ENCODE results near the gene RTP3.
A peak's percentile ranks its signal among the peaks of the same experiment; 100 is the strongest.
"Not testable (repeated sequence)": the region's sequence is repeated elsewhere in the genome, so short reads cannot be mapped to it uniquely, and the experiment has no call there.

Gene RTP3

DNA sequence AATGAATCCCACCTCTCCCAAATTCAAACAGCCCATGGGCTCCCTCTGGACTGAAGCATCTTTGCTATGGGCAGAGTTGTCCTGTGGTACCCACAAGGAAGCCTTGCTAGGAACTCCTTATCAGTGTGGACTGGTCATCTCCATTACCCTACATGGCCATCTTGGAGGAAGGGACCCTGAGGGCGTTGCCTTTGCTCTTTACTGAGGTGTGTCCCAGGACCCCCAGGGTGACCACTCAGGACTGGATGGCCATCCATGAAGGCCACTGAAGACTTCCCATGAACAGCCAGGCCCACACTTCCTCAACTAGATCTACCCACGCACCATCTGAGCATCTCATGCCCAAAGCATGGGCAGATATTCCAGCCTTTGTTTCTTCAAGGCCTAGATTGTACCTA lies 20.0 kb downstream of the RTP3 start:
- no peak for FAIRE-seq

DNA sequence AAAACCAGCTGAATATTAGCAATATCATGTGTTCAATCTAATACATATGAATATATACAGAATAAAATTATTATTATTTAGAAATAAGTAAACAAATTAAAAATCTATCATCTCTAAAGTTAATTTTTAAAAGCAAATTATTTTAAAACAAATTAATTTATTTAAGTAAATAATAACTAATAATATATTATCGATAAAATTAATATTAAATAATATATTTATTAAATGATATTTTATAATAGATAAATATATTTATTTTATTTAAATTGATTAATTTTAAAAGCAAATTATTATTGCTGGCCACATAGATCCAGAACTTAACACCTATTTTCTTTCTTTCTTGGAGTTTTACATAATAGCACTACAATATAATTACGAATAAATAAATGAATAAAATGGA lies 22.2 kb downstream of the RTP3 start:
- DNase-seq (ENCODE audit: low spot score) (no peak), FAIRE-seq (no peak)

More for the DNA sequence above, 20.0 kb downstream of the RTP3 start:
- DNase-seq (ENCODE audit: low spot score) = no peak

- peak; percentile 82 for DNase-seq (ENCODE audit: low spot score)
- FAIRE-seq = peak; percentile 37
Observed at GRCh38 chr3:46520531-46520930, 22.8 kb downstream of the RTP3 start.

DNA sequence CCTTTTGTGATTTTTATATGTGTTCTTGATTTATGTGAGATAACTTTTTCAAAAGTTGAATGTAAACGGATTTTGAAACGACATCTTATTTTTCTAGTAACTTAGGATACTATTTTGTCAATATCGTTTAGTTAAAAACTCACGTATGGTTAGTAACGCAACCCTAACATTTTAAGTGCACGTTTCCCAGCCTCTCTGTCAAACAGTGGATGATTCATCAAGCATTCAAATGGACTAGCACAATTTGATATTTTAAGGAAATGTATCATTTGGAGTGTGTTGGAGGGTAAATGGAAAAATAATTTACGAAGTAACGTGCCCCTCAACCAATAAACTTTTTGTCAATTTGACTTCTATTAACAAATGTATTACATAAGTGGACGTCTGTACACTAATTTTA lies 23.3 kb downstream of the RTP3 start:
- FAIRE-seq (peak; percentile 53), DNase-seq (ENCODE audit: low spot score) (no peak)

DNA sequence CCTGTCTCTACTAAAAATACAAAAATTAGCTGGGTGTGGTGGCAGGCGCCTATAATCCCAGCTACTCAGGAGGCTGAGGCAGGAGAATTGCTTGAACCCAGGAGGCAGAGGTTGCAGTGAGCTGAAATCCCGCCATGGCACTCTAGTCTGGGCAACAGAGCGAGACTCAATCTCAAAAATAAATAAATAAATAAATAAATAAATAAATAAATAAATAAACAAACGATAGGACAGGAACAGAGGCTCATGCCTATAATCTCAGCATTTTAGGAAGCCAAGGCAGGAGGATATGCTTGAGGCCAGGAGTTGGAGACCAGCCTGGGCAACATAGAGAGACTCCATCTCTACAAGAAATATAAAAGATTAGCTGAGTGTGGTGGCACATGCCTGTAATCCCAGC lies 24.4 kb downstream of the RTP3 start:
- not testable (repeated sequence) for DNase-seq (ENCODE audit: low spot score); FAIRE-seq

DNA sequence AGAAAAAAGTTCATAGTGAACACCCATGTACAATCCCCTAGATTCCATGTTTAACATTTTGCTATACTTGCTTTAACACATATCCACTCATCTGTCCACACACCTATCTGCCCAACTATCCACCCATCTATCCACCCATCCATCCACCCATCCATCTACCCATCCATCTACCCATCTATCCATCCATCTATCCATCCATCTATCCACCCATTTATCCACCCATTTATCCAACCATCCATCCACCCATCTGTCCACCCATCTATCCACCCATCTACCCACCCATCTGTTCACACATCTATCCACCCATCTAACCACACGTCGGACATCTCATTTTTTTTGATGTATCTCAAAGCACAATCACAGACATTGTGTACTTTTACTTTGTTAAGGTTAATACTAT lies 25.8 kb downstream of the RTP3 start:
- DNase-seq (ENCODE audit: low spot score) (no peak), FAIRE-seq (peak; percentile 63)

- DNase-seq (ENCODE audit: low spot score) (no peak), FAIRE-seq (no peak)
Observed at GRCh38 chr3:46524008-46524407, 26.2 kb downstream of the RTP3 start.

- FAIRE-seq (no peak), DNase-seq (ENCODE audit: low spot score) (no peak)
Observed at GRCh38 chr3:46524832-46525231, 27.1 kb downstream of the RTP3 start.

- FAIRE-seq (no peak), DNase-seq (ENCODE audit: low spot score) (no peak)
Observed at GRCh38 chr3:46527239-46527638, 29.5 kb downstream of the RTP3 start.

DNA sequence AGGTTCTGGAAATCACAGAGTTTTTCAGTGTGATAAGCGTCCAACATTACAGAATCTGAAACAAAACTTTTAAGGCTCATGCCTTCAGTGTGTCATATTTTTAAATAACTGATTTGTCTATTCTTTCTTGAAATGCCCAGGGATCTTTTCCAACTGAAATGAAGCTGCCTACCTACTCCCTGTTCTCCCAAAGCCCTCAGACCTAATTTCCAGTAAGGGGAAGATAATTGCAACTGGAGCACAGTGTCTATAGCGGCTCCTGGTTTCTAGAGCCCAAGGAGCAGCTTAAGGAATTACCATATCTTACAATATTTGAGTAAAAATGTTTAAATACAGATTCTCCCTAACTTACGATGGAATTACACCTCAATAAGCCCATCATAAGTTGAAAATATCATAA lies 35.3 kb downstream of the RTP3 start:
- FAIRE-seq (no peak), DNase-seq (ENCODE audit: low spot score) (no peak)

DNA sequence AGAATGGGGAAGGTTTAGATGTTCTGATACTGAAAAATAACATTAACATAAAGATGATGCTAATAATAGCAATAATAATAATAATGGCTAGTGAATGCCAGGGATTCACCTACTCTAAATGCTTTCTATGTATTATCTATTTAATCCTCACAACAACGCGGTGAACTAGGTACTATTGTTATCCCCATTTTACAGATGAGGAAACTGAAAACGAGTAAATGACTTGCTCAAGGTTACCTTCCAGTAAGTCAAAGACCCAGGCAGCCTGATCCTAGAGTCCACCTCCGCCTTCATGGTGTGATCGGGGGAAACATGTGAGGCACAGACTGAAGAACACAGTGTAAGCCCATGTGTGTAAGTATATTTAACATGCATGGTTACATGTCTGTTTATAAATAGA lies 38.0 kb downstream of the RTP3 start:
- no peak for DNase-seq (ENCODE audit: low spot score)
- no peak for FAIRE-seq

DNA sequence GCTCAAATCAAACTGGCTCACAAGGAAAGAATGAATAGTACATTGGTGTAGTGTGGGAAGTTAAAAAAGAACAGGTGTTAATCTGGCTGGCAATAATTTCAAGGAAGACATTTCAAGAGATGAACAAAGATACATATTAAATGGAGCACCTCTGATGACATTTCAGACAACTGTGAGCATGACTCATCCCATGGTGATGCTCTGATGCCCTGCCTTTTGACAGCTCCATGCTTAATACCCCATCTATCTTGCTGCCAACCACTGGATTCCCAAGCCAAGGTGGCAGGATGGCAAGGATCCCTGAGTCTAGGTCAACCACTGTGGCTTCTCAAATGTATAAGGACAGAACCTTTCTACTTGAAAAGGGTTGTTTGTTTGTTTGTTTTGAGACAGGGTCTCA lies 39.0 kb downstream of the RTP3 start:
- DNase-seq (ENCODE audit: low spot score) (no peak), FAIRE-seq (no peak)

- DNase-seq (ENCODE audit: low spot score) (no peak), FAIRE-seq (no peak)
Observed at GRCh38 chr3:46537316-46537715, 39.5 kb downstream of the RTP3 start.

GRCh38 chr3:46537779-46538178 lies 40.0 kb downstream of the RTP3 start:
- no peak for DNase-seq (ENCODE audit: low spot score)
- FAIRE-seq = no peak

DNA sequence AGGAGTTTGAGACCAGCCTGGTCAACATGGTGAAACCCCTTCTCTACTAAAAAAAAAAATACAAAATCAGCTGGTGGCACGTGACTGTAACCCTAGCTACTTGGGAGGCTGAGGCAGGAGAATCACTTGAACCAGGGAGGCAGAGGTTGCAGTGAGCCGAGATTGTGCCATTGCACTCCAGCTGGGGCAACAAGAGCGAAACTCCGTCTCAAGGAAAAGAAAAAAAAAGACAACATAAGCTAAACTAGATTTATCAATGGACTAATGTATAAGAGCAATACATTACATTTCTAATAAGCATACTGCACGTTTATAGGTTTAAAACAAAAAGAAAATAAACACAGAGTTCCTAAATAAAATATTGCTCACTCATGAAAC lies 40.6 kb downstream of the RTP3 start:
- not testable (repeated sequence) for FAIRE-seq; DNase-seq (ENCODE audit: low spot score)

DNA sequence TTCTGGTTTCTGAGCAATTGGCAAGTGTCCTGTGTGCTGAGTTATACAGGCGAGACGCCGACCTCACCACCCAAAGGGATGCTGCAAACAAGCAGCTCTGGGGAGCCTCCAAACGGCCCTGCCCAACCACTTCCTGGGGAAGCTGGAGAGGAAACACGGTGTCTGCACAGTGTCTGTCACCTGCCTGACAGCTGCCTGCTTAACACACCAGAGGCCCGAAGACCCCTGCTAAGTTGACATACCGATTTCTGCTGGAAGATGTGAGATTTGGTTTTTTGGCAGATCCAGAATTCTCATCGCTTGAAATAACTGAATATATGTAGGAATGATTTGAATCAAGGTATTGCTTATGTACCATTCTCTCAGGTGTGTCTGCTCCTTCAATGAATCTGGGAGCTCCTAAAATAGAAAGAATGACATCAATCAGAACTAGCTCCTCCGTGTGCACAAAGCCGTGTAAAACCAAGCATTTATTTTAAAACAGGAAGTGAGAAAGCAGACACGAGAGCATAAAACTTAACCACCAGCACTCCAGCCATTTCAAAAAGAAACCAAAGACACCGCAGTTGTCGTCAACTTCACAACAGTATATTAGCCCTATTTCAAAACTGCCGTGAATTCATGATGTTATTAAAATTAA lies 41.1 kb downstream of the RTP3 start:
- DNase-seq (ENCODE audit: low spot score) (no peak), FAIRE-seq (no peak)

DNA sequence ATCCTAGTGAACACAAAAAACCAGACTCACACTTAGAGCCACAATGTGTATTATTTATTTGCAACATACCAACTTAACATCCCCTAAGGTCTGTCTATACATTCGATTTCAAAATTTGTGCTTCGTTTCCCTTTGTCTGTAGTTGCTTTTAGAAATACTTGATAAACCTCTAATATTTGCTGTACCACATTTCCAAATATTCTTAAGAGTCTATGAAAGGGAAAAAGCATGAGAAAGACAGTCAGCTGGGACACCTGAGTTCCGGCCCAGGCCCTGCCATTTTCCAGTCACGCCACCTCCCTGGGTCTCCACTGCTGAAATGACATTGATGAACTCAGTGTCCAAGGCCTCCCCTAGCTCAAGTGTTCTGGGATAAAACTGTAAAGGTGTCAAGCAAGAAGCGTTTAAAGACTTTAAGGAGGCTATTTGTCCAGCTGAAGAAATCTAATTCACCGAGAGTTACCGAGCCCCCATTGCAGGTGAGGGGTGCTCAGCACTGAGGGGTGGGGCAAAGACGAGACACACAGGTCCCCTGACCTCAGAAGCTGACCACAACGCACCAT lies 41.7 kb downstream of the RTP3 start:
- DNase-seq (ENCODE audit: low spot score) (no peak), FAIRE-seq (no peak)

- no peak for FAIRE-seq
- DNase-seq (ENCODE audit: low spot score) = no peak
Observed at GRCh38 chr3:46540550-46540949, 42.8 kb downstream of the RTP3 start.

DNA sequence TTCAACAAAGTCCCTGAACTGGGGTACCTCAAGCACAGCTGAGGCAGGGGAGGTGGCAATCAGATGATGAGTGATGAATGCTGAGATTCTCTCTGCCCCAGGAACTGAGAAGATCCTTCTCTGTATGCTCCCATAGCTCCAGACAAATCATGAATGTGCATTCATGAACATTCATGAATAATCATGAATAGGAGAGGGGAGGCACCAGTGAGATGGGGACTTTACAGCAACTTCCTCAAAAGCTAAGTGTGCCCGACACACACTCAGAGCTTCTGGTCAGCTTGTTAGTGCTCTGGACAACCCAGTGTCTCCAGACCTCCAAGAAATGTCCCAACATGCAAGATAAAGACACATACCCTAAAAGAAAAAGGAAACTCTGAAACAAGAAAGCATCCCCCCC lies 44.1 kb downstream of the RTP3 start:
- FAIRE-seq = no peak

DNA sequence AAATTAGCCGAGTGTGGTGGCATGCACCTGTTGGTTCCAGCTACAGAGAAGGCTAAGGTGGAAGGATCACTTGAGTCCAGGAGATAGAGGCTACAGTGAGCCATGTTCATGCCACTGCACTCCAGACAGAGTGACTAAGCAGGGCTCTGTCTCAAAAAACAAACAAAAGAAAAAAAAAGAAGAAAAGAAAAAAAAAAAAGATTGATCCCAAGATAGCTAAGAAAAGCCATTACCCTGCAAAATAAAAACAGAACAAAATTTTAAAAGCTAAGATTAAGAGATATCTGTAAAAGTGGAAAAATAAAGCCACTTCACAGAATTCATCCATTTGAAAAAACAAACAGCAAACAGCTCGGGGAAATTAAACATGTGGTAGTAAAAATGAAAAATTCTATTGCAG lies 44.6 kb downstream of the RTP3 start:
- FAIRE-seq (no peak), DNase-seq (ENCODE audit: low spot score) (no peak)

More for the DNA sequence above, 44.1 kb downstream of the RTP3 start:
- no peak for DNase-seq (ENCODE audit: low spot score)

- peak; percentile 26 for DNase-seq (ENCODE audit: low spot score)
- FAIRE-seq = no peak
Observed at GRCh38 chr3:46542801-46543201, 45.0 kb downstream of the RTP3 start.

GRCh38 chr3:46544771-46545503 lies 47.2 kb downstream of the RTP3 start:
- DNase-seq (ENCODE audit: low spot score) = no peak
- FAIRE-seq = no peak
